ENCODE results near the gene TMEM219. TPM values are rescaled to one million over a fixed set of nuclear protein-coding genes. Genes with fewer than 3 reads are reported as not detected.

The TMEM219 gene
- total and polyA plus RNA-seq, 7 donors, result 39.6 to 80.7 (median 56.2) TPM

DNA sequence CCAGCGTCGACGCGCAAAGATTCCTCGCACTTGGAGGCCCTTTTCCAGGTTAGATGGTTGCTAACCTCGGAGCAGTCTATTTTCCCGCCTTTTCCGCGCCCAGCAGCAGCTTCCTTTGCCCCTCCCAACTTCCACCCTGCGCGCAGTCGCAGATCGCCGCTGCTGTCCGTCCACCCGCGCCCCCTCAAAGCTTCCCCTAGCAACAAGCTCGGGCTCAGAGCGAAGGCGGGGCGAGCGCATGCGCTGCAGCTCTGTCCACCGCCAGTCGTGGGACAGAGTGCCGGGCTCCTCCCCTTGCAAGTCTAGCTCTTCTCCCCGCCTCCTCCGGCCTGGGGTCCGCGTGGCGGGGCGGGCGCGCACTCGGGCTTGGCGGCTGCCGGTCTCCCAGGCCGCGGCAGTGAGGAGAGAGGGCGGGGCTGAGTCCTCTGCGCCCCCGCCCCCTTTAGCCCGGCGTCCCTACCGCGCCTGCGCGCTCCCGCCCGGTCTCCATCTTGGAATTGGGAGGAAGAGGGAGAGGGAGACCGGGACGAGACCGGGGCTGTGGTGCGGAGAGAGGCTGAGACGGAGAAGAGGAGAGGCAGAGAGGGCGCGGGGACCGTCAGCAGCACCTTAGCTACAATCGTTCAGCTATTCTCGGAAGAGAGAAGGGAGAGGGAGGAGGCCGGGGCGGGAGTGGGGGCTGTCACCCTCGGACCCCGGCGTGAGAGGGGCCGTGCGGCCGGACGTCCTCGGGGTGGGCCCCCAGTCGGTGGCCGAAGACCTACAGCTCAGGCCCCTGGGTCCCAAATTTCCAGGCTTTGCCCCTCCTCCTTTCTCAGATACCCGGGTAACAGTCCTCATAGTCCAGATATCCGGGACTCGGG is 11.7 kb downstream of the TMEM219 start, which contains the start of gene TAOK2:
Gene TAOK2 (plus strand): TSS at position 485 of the 863 bp plus-strand sequence. CDS start 3,905 bp downstream, outside the sequence.
- intact Hi-C loops (cut with DNase I), result loop anchor here (2.0 to 10.0 kb wide), 4 partner anchors 21 to 1751 kb away; partner anchors contain the start of genes CDIPT (in 1 of the 2), HIRIP3 (in 1 of the 2) and KCTD13 (in 1 of the 2)
- Histone ChIP-seq H3K36me3 (ENCODE audit: insufficient read depth in 1 of 2, low read depth in 1 of 2) (peaks cover under 1 to 39% of the 10 kb centered on the region in 2 donors), H3K4me1 (peaks cover 25% of the 10 kb centered on the region), H3K27ac (peak within 1 kb of the TSS; percentile 91), H3K9me3 (no peaks in the 10 kb centered on the region), H3K4me3 (peak within 1 kb of the TSS; percentile 95), H3K27me3 (ENCODE audit: insufficient read depth in 3 of 3, low read length in 2 of 3) (no peaks in the 10 kb centered on the region)
- peak; percentile 99 to 100 for DNase-seq
- ATAC-seq, result peak; percentile 96 to 99 (median 98)
- TF ChIP-seq, protein P1, sequence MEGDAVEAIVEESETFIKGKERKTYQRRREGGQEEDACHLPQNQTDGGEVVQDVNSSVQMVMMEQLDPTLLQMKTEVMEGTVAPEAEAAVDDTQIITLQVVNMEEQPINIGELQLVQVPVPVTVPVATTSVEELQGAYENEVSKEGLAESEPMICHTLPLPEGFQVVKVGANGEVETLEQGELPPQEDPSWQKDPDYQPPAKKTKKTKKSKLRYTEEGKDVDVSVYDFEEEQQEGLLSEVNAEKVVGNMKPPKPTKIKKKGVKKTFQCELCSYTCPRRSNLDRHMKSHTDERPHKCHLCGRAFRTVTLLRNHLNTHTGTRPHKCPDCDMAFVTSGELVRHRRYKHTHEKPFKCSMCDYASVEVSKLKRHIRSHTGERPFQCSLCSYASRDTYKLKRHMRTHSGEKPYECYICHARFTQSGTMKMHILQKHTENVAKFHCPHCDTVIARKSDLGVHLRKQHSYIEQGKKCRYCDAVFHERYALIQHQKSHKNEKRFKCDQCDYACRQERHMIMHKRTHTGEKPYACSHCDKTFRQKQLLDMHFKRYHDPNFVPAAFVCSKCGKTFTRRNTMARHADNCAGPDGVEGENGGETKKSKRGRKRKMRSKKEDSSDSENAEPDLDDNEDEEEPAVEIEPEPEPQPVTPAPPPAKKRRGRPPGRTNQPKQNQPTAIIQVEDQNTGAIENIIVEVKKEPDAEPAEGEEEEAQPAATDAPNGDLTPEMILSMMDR (IDR thresholded peaks at IDR 0.05), result no peak
- 2 to 3% (median 3%) methylated on average over 69 to 75 of the region's 75 CpGs for WGBS, 3 donors

DNA sequence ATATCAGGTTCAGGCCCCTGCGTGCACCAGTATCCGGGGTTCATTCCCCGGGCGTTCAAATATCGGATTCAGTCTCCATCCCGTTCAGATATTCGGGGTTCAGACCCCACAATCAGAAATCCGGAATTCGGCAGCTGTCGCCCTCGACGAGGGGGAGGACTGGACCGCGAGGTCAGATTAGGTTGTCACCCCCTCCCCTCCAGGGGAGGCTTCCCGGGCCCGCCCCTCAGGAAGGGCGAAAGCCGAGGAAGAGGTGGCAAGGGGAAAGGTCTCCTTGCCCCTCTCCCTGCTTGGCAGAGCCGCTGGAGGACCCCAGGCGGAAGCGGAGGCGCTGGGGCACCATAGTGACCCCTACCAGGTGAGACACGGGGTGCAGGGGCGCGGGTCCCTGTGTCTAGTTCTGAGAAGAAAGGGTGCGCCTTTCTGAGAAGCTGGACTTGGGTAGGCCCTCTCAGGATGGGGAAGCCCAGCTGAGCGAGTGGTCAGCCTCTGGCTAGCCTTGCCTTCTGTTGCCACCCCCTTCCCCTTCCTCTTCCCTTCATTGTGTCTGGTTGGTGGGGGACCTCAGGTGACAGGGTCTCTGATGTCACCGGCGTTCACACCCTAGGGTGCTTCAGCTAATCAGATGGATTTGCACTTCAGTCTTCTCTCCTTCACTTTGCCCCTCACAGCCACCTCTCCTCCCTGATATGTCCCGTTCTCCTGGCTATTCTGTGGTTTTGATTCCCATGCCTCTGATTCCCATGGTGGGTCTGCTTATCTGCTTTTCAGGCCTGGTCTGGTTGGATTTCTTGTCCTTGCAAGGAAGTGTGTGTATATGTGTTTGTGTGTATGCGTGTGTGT is 12.6 kb downstream of the TMEM219 start:
- ATAC-seq (peak in 1 of 4 donors; percentile 5), DNase-seq (peak in 1 of 2 donors; percentile 61)
- Histone ChIP-seq H3K27ac (peak overlapping the region; percentile 91), H3K9me3 (no peaks in the 10 kb centered on the region), H3K36me3 (ENCODE audit: insufficient read depth in 1 of 2, low read depth in 1 of 2) (peaks cover 0 to 39% of the 10 kb centered on the region in 2 donors), H3K4me1 (peaks cover 25% of the 10 kb centered on the region), H3K4me3 (peak overlapping the region; percentile 95), H3K27me3 (ENCODE audit: insufficient read depth in 3 of 3, low read length in 2 of 3) (no peaks in the 10 kb centered on the region)
- 1 to 2% (median 2%) methylated on average over 30 to 31 of the region's 31 CpGs for WGBS, 3 donors
- intact Hi-C loops (cut with DNase I), result loop anchor here (1.0 to 10.0 kb wide), 5 partner anchors 10 to 1750 kb away; partner anchors contain the start of genes KCTD13 (in 2 of the 2), CDIPT (in 1 of the 2) and HIRIP3 (in 1 of the 2)
- TF ChIP-seq, protein P1 (IDR thresholded peaks at IDR 0.05), result no peak

DNA sequence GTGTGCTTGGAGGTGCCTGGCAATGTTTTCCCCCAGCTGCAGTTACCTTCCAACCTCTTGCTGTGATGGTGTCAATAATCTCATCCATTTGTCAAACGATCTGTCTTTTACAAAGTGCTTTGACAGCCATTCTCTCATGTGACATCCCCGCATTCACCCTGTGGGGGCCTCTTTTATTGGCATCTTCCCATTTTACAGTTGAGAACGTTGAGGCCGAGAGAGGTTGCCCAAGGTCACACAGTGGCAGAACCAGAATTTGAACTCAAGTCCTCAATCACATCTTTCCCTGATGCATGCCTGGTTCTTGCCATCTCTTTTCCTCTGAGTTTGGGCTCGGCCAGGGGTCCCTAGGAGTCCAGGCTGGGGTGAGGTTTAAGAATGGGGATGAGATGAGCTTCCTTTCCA is 13.3 kb downstream of the TMEM219 start:
- H3K4me3 ChIP-seq, result peak overlapping the region; percentile 95
- H3K4me1 ChIP-seq, result peaks cover 25% of the 10 kb centered on the region
- DNase-seq (no peak), ATAC-seq (no peak)
- intact Hi-C loops (cut with DNase I), result loop anchor here (1.0 to 10.0 kb wide), 4 partner anchors 9 to 1750 kb away; partner anchors contain the start of genes HIRIP3 (in 1 of the 2) and KCTD13 (in 1 of the 2)
- peak overlapping the region; percentile 48 for H3K27ac ChIP-seq
- H3K36me3 ChIP-seq (ENCODE audit: insufficient read depth in 1 of 2, low read depth in 1 of 2), result peaks cover under 1 to 44% of the 10 kb centered on the region in 2 donors
- TF ChIP-seq, protein P1 (IDR thresholded peaks at IDR 0.05), result no peak
- 50 to 55% (median 51%) methylated on average over 5 of the region's 5 CpGs for WGBS, 3 donors
- H3K9me3 ChIP-seq, result no peaks in the 10 kb centered on the region
- H3K27me3 ChIP-seq (ENCODE audit: insufficient read depth in 3 of 3, low read length in 2 of 3), result no peaks in the 10 kb centered on the region

DNA sequence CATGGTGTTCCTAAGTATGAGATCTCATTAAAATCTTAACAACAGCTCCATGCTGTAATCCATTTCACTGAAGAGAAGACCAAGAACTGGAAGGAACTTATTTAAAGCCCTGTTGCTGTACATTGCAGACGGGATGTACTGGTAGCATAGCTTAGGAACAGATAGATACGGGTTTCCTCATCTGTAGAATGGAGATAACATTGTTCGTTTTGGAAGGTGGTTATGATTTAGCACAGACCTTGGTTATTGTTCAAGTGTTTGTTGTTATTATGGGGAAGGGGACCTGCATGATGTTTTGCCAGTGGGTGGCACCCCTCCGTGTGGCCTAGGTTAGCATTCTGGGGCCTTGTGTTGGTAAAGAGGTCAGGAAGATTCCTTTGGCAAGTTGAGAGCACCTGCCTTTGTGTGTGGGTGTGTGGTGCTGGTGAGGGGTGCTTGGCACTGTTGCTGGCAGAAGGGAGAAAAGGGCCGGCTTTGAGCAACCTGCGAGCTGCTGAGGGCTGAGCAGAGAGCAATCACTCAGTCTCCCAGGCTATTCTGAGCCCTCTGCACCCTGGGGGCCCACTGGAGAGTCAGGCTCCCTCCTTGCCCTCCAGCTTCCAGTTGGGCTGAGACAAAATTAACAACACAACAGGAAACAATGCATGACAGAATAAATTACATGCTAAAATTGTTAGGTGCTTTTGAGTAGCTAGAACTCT is 14.1 kb downstream of the TMEM219 start:
- Histone ChIP-seq H3K36me3 (ENCODE audit: insufficient read depth in 1 of 2, low read depth in 1 of 2) (peaks cover 4 to 52% of the 10 kb centered on the region in 2 donors), H3K27me3 (ENCODE audit: insufficient read depth in 3 of 3, low read length in 2 of 3) (no peaks in the 10 kb centered on the region), H3K27ac (peak overlapping the region; percentile 48), H3K4me1 (peaks cover 25% of the 10 kb centered on the region), H3K4me3 (peak overlapping the region; percentile 95), H3K9me3 (no peaks in the 10 kb centered on the region)
- no peak for DNase-seq
- no peak for ATAC-seq
- TF ChIP-seq, protein P1 (IDR thresholded peaks at IDR 0.05), result no peak
- 21 to 32% (median 21%) methylated on average over 6 of the region's 6 CpGs for WGBS, 3 donors
- intact Hi-C loops (cut with DNase I), result loop anchor here (1.0 to 10.0 kb wide), 5 partner anchors 8 to 1749 kb away; partner anchors contain the start of genes HIRIP3 (in 1 of the 2) and KCTD13 (in 1 of the 2)

All from psoas muscle (tissue), 8 donors.